ENCODE measurements around the gene SLC23A2.

SLC23A2 gene

GRCh38 chr20:4813863-4814695, 187.2 kb downstream of the SLC23A2 start:
- DNase-seq (ENCODE audit: low spot score) = no peak

- DNase-seq (ENCODE audit: low spot score) = no peak
Observed at GRCh38 chr20:4813076-4813862, 188.0 kb downstream of the SLC23A2 start.

GRCh38 chr20:4812641-4813075, 188.7 kb downstream of the SLC23A2 start:
- no peak for DNase-seq (ENCODE audit: low spot score)

- DNase-seq (ENCODE audit: low spot score) = no peak
Observed at GRCh38 chr20:4812216-4812615, 189.1 kb downstream of the SLC23A2 start.

- DNase-seq (ENCODE audit: low spot score) = no peak
Observed at GRCh38 chr20:4811661-4812181, 189.6 kb downstream of the SLC23A2 start.

- no peak for DNase-seq (ENCODE audit: low spot score)
Observed at GRCh38 chr20:4811257-4811656, 190.1 kb downstream of the SLC23A2 start.

GRCh38 chr20:4810426-4811019, 190.8 kb downstream of the SLC23A2 start:
- DNase-seq (ENCODE audit: low spot score) = no peak

- DNase-seq (ENCODE audit: low spot score) = no peak
Observed at GRCh38 chr20:4809707-4810106, 191.6 kb downstream of the SLC23A2 start.

GRCh38 chr20:4808872-4809271, 192.4 kb downstream of the SLC23A2 start:
- DNase-seq (ENCODE audit: low spot score) = no peak

GRCh38 chr20:4805663-4806449, 195.5 kb downstream of the SLC23A2 start:
- no peak for DNase-seq (ENCODE audit: low spot score)

- DNase-seq (ENCODE audit: low spot score) = no peak
Observed at GRCh38 chr20:4802527-4802926, 198.8 kb downstream of the SLC23A2 start.
